HG02938 (cell line): ENCODE measurements around the gene ANKS4B.
"Not testable (repeated sequence)": the region's sequence is repeated elsewhere in the genome, so short reads cannot be mapped to it uniquely, and the experiment has no call there.

Experiments used
- ATAC-seq: cut with Tn5 transposase; IDR thresholded peaks from one replicate; pipeline ENCODE4 v1.9.1; 2021; ENCODE audit warnings: mild to moderate bottlenecking, moderate library complexity; ENCODE audit not compliant: unreplicated experiment

Gene ANKS4B

GRCh38 chr16:21233521-21234150 is at the start of gene ANKS4B:
ANKS4B (plus strand) TSS chr16:21233699; CDS start chr16:21233738, 39 bp downstream.
- ATAC-seq = no peak

DNA sequence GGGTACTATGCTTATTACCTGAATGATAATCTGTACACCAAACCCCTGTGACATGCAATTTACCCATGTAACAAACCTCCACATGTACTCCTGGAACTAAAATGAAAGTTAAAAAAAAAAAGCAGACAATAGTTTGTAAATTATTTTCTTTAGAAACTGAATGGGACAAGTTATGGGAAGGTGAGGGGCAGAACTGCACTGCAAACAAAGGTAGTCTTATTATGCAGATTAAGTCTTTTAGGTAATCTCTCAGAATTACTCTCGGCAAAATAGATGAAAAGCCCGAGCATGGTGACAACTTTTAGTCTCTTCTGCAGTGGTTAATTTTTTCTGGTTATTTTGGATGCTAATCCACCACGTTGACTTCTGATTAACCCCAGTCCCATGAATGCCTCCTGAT is 49.5 kb upstream of the ANKS4B start:
- ATAC-seq = no peak

- no peak for ATAC-seq
These were observed 48.7 kb upstream of the ANKS4B start for GRCh38 chr16:21184834-21185233.

DNA sequence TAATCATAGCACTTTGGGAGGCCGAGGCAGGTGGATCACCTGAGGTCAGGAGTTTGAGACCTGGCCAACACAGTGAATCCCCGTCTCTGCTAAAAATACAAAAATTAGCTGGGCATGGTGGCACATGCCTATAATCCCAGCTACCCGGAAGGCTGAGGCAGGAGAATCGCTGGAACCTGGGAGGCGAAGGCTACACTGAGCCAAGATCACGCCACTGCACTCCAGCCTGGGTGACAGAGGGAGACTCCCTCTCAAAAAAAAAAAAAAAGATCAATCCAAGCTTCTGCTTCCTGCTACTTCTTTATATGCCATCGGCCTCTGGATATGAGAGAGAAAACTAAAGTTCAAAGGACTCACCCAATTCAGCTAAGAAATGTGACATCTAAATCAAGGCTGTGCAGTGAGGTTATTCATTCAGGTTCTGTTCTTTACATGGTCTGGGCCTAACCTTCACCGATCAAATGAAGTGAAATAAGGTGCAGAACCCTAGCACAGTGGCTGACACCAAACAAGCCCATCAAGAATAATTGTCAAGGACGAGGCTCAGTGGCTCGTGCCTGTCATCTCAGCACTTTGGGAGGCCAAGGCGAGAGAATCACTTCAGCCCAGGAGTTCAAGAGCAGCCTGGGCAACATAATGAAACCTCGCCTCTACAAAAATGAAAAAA is 47.7 kb upstream of the ANKS4B start:
- ATAC-seq = no peak

DNA sequence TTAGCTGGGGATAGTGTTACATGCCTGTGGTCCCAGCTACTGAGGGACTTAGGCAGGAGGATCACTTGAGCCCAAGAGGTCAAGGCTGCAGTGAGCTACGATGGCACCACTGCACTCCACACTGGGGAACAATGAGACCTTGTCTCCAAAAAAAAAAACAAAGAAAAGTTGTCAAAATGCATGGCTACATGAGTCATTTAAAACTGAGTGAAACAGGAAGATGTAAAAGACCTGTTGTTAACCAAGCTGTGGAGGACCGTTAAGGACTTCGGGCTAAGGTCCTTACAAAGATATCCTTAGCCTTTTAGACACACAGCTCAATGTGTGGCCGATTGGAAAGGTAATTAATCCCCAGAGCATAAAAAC is 47.2 kb upstream of the ANKS4B start:
- no peak for ATAC-seq

- ATAC-seq = no peak
These were observed 44.2 kb upstream of the ANKS4B start for GRCh38 chr16:21189311-21189710.

GRCh38 chr16:21190013-21190412 is 43.5 kb upstream of the ANKS4B start:
- ATAC-seq = no peak

DNA sequence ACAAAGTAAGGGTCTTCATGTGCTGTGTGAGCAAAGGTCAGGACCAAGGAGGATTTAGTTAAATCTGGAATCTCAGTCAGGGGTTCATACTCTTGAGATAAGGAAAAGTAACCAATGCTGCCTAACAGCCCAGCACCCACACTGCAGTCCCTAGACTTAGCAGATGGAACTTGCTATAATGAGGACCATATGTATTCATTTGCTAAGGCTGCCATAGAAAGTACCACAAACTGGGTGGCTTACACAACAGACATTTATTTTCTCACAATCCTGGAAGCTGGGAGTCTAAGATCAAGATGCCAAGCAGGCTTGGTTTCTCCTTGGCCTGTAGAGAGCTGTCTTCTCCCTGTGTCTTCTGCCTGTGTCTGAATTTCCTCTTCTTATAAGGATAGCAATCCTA is 42.9 kb upstream of the ANKS4B start:
- no peak for ATAC-seq

- no peak for ATAC-seq
These were observed 40.5 kb upstream of the ANKS4B start for GRCh38 chr16:21192991-21193390.

DNA sequence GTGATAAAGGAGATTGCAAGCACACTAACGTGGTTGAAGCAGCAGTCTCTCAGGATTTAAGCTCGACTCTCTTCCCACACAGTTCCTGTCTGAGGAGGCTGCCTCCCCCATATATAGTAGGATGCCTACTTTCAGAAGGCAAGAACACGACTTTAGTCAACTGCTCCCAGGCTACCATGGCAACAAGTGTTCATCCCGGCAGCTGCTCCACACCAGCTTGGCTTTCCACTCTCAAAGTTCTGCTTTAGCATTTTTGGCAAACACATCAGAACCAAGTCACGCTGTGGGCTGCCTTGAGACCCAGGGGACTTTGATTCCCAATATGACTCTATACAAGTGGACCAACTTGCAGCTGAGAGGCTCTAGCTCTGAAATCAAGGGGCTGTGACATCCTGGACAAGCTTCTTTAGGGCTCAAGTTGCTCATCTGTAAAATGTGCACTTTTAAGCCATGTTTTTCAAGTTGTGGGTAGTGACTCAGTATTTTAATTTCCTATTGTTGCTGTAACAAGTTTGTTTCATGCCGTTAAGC is 38.7 kb upstream of the ANKS4B start:
- no peak for ATAC-seq

DNA sequence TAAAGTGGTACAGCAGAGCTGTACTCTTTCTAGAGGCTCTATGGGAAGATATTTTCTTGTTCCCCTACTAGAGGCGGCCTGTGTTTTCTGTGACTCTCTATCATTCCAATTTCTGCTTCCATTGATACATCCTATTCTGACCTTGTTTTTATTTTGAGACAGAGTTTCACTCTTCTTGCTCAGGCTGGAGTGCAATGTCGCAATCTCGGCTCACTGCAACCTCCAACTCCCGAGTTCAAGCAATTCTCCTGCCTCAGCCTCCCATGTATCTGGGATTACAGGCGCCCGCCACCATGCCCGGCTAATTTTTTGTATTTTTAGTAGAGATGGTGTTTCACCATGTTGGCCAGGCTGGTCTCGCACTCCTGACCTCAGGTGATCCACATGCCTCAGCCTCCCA is 38.2 kb upstream of the ANKS4B start:
- not testable (repeated sequence) for ATAC-seq

- ATAC-seq = no peak
These were observed 36.4 kb upstream of the ANKS4B start for GRCh38 chr16:21197112-21197511.

DNA sequence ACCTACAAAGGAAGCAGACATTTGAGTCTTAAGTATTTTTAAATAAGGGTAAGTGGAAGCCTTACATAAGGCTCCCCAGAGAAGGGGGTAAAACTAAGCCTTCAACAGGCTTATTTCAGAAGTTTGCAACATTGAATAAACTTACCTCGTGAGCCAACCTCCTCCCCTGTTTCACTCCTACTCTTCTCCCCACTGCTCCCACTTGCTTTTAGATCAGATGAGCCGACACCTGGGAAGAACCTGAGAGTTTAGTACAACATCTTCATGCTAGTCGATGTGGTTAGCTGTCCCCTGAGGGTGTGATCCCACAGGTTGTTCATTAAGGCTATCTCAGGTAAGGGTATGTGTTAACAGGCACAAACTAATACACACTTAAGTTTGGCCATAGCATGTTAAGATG is 35.9 kb upstream of the ANKS4B start:
- ATAC-seq = no peak

DNA sequence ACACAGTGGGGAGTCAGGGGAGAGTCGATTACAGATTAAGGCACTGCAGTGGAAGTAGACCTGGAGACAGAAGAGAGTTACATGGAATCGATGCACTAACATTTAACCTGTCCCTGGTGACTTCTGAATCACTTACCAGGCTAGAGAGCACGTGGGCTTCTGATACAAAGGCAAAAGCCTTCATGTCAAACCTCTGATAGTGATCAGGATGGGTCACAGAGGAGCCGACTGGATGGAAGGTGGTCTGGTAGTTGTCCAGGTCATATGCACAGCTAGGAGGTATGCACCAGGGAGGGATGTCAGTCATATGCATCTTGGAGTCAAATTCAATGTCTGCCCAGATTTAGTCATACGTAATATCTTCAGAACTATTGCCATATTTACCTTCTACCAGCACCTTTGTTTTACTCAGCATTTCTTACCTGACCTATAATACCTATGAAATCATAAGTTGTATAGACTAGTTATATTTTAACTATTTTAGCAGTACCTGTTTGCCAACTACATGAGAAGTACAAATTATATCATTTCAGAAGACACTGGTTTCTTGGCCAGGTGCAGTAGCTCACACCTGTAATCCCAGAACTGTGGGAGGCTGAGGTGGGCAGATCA is 33.8 kb upstream of the ANKS4B start:
- no peak for ATAC-seq

GRCh38 chr16:21203155-21203797 is 30.2 kb upstream of the ANKS4B start:
- no peak for ATAC-seq

GRCh38 chr16:21205303-21205702 is 28.2 kb upstream of the ANKS4B start:
- no peak for ATAC-seq

- no peak for ATAC-seq
These were observed 26.9 kb upstream of the ANKS4B start for GRCh38 chr16:21206550-21206949.

DNA sequence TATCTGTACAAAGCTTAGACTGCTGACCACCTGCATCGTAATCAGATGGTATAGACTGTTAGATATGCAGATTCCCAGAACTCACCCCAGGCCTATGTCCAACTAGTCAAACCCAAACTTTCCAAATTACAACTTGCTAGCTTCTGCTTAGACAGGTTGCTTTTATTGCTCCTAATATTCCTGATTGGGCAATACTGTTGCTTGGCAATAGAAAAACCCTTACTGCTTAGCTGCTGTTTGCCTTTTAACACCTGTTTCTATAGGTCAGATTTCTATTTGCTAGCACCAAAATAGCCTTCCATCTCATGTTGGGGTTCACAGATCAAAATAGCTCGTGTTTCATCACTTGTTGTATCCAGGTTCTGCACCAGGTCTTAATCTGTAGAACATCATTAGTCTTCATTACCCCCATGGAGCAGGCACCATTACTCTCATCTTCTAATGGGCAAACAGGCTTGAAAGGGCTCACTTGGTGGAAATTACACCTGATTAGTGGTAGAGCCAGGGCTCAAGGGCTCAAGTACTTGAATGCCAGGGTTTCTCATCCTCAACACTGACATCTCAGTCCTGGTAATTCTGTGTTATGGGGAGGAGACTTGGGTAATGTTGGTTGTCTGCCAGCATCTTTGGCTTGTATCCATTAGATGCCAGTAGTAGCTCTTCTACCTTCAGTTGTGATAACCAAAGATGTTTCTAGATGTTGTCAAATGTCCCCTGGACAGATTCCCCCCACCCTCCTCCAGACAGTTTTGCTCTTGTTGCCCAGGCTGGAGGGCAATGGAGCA is 24.9 kb upstream of the ANKS4B start:
- no peak for ATAC-seq

GRCh38 chr16:21211486-21211885 is 22.0 kb upstream of the ANKS4B start, which contains the start of gene ZP2:
ZP2 (minus strand) TSS chr16:21211574; CDS start chr16:21211547, 27 bp downstream.
- no peak for ATAC-seq

GRCh38 chr16:21214086-21214485 is 19.4 kb upstream of the ANKS4B start:
- ATAC-seq = no peak

DNA sequence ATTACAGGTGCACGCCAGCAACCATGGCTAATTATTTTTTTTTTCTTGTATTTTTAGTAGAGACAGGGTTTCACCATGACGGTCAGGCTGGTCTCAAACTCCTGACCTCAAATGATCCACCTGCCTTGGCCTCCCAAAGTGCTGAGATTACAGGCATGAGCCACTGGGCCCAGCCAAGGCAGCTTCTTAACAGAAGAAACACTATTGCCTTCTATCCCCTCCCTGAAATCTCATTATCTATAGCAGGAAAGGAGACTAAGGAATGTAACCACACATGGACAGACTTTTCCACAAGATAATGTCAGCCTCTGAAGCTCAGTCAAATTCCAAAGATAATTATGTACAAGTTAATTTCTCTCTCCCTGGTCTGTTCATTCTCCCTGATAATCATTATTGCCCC is 16.4 kb upstream of the ANKS4B start:
- no peak for ATAC-seq
